Measurements from ENCODE around the gene DBF4.

DNA sequence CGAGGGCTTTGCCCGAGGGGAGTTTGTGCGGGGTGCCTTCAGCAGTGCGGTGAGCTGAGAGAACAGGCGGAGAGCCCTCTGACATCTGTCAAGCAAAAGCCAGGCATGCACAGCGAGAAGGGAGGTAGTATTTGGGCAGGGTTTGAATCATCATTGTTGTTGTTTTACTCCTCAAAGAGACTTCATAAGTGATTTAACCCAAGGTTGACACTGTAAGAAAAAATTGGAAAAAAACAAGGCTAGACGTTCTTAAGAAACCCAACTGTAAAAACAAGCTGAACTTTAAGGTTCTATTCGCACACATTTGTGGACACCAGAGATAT, 59.1 kb downstream of the DBF4 start:
- TF ChIP-seq, protein P1, sequence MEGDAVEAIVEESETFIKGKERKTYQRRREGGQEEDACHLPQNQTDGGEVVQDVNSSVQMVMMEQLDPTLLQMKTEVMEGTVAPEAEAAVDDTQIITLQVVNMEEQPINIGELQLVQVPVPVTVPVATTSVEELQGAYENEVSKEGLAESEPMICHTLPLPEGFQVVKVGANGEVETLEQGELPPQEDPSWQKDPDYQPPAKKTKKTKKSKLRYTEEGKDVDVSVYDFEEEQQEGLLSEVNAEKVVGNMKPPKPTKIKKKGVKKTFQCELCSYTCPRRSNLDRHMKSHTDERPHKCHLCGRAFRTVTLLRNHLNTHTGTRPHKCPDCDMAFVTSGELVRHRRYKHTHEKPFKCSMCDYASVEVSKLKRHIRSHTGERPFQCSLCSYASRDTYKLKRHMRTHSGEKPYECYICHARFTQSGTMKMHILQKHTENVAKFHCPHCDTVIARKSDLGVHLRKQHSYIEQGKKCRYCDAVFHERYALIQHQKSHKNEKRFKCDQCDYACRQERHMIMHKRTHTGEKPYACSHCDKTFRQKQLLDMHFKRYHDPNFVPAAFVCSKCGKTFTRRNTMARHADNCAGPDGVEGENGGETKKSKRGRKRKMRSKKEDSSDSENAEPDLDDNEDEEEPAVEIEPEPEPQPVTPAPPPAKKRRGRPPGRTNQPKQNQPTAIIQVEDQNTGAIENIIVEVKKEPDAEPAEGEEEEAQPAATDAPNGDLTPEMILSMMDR (conservative IDR thresholded peaks at IDR 0.05; ENCODE audit: low read depth, low read length): no peak
- TF ChIP-seq MAFK (IDR thresholded peaks at IDR 0.05; ENCODE audit: low read depth, low read length) (no peak), POLR2A (IDR thresholded peaks at IDR 0.05; ENCODE audit: low read depth, low read length) (no peak), RFX5 (IDR thresholded peaks at IDR 0.05; ENCODE audit: low read depth, low read length) (no peak), CEBPB (IDR thresholded peaks at IDR 0.05; ENCODE audit: low read depth, low read length) (no peak), BHLHE40 (IDR thresholded peaks at IDR 0.05; ENCODE audit: low read depth, low read length) (no peak), RAD21 (IDR thresholded peaks at IDR 0.05; ENCODE audit: low read length) (no peak), RCOR1 (IDR thresholded peaks at IDR 0.05; ENCODE audit: insufficient replicate concordance, low read length) (no peak), CHD1 (IDR thresholded peaks at IDR 0.05; ENCODE audit: low read depth, low read length) (no peak), MXI1 (IDR thresholded peaks at IDR 0.05; ENCODE audit: borderline replicate concordance, low read depth, low read length) (no peak), SMC3 (IDR thresholded peaks at IDR 0.05; ENCODE audit: low read depth, low read length) (no peak)
- TF ChIP-seq, protein P2, sequence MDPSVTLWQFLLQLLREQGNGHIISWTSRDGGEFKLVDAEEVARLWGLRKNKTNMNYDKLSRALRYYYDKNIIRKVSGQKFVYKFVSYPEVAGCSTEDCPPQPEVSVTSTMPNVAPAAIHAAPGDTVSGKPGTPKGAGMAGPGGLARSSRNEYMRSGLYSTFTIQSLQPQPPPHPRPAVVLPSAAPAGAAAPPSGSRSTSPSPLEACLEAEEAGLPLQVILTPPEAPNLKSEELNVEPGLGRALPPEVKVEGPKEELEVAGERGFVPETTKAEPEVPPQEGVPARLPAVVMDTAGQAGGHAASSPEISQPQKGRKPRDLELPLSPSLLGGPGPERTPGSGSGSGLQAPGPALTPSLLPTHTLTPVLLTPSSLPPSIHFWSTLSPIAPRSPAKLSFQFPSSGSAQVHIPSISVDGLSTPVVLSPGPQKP (IDR thresholded peaks at IDR 0.05; ENCODE audit: borderline replicate concordance, low read depth, low read length): no peak

All from IMR-90 (cell line).